NCI-H748 (cell line): ENCODE measurements around the gene PARD6G.
"Not testable (repeated sequence)": the region's sequence is repeated elsewhere in the genome, so short reads cannot be mapped to it uniquely, and the experiment has no call there.

Experiments
- DNase-seq: peaks from one replicate; lab custom pipeline; 2025; ENCODE audit not compliant: unreplicated experiment; lab: John Stamatoyannopoulos, UW

The PARD6G gene

DNA sequence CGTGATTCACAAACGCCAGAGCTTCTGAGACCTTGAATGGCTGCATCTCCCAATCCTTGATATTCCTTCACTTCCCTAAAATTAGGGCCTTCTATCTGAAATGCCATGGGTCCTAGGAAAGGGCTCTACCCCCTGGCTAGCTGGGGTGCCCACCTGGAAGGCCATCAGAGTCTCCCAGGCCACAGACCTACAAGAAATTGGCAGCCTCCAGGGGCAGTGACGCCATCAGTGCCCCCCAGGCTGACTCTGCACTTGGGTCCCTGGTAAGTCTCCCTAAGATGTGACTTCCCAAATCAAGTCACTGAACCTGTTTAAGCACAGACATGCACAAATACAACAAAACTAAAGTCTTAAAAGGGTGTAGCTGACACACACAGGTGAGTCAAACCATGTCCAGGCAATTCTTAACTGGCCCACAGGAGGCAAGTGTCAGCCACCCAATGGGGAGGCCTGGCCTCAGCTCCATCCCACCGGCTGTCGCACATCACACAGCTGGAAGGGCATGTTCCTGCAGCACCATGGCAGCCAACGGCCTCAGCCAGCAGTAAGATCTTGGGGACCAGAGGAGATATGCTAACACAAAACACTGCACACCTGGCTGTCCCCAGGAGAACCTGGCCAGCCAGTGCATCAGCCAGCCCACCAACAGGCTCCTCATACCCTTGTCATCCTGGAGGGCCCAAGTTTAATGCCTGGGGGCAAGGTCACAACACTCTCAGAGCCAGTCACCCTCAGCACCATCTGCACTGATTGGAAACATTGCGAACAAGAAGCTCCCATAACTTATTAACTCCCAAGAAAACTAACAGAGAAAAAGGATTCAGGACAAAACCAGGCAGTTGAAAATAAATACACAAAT is 5.2 kb downstream of the PARD6G start:
- no peak for DNase-seq

DNA sequence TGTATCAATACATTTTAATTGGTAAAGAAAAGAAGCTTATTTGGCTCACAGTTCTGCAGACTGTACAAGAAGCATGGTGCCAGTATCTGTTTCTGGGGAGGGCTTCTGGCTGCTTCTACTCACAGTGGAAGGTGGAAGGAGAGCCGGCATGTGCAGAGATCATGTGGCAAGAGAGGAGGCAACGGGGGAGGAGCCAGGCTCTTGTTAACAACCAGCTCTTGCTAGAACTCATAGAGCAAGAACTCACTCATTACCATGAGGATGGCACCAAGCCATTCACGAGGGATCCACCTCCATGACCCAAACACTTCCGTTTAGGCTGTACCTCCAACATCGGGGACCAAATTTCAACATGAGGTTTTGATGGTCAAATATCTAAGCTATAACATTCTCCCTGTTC is 7.5 kb downstream of the PARD6G start:
- DNase-seq = no peak

DNA sequence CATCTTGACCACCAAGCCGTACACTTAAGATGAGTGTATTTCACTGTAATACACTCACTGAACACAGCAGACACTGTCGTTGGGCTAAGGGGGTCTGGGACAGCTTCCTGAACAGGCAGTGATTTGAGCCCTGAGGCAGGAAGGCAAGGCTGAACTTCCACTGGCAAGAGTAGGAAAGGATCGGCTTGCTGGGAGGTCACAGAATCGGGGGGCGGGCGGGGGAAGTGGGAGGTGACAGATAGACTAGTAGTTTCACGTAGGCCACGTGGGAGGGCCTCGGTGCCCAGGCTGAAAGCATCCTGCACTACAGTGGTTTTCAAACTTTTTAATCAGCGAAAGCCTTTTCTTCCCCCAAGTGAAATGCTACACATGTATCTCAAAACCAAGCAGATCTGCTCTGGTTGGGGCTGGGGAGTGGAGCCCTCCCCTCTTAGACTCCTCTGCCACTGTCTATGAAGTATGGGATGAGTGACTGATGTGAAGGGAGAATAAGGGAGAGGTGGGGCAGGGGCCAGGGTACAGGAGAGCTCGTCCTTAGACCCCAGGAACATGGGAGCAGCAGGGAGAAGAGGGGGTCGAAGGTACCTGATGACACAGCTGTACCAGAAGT is 8.6 kb downstream of the PARD6G start:
- no peak for DNase-seq

DNA sequence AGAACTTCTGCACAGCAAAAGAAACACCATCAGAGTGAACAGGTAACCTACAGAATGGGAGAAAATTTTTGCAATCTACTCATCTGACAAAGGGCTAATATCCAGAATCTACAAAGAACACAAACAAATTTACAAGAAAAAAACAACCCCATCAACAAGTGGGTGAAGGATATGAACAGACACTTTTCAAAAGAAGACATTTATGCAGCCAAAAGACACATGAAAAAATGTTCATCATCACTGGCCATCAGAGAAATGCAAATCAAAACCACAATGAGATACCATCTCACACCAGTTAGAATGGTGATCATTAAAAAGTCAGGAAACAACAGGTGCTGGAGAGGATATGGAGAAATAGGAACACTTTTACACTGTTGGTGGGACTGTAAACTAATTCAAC is 9.8 kb downstream of the PARD6G start:
- not testable (repeated sequence) for DNase-seq

DNA sequence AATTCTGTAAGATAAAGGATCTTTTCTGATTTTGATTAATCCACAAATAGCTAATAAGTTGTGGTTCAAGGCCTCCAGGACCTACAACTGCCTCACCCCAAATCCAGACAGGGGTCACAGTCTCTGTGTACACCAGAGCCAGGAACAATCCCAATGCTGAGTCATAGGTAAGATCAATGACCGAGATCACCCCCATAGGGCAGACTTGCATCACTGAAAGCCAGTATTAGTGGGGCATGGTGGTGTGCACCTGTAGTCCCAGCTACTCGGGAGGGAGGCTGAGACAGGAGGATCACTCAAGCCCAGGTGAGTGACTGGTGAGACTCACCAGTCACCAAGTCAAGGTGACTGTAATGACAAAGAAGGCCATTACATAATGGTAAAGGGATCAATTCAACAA is 12.9 kb downstream of the PARD6G start:
- no peak for DNase-seq

DNA sequence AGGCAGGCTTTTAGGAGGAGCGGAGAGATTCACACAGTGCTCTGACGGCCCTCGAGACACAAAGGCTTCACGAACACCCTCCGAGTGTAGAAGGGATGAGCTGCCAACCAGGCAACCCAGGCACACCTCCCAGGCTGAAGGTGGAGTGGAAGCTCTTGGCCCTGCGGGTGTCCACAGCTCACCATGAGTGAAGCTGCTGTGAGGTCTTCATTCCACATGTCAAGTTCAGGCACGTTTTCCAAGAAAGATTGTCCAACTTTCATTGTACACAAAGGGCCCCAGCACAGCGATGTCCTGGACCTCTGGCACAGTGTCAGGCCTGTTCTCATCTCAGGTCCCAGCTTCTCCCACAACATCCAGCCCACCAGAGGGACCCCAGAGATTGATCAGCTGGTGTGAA is 13.4 kb downstream of the PARD6G start:
- DNase-seq = no peak

DNA sequence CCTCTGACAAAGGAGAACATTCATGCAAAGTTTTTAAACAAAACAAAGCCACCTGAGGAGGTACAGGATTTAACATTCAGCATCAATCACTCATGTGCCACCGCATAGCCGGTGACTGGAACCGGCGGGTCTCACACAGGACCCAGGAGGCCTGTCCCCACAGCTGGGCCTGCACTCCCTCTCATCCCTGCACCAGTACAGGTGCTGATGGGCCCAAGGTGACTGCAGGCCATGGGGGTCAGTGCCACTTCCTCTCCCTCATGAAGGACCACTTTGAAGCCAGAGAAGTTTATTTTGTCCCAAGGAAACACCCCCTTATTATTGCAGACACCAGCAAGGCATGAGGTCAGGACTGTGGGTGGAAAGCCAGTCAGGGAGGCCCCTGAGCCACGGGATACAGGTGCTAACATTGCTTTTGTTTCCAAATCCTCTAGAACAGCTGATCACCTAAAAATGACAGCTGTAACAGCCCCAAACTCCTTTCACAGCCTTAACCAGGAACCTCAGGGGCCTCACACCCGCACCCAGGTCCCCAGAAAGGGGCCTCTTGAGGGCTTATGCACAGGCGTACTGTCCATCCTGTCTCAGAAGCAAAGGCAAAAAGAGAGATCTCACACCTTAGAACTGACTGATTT is 14.0 kb downstream of the PARD6G start:
- DNase-seq = no peak

DNA sequence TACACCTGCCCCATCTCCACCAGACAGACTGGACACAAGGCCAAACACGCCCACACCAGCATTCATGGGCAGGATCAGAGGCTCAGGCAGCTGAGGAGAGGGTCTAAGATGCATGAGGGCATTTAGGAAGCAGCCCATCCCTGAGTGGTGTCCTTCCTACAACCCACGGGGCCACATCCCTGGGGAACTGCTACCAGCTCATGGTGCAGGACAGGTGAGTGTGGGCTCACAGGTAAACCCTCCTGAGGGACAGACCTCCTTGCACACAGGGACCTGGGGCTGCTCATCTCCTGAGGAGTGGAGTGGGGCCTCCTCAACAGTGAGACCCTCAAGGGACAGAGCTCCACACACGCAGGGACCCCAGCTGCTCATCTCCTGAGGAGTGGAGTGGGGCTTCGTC is 14.6 kb downstream of the PARD6G start:
- no peak for DNase-seq

DNA sequence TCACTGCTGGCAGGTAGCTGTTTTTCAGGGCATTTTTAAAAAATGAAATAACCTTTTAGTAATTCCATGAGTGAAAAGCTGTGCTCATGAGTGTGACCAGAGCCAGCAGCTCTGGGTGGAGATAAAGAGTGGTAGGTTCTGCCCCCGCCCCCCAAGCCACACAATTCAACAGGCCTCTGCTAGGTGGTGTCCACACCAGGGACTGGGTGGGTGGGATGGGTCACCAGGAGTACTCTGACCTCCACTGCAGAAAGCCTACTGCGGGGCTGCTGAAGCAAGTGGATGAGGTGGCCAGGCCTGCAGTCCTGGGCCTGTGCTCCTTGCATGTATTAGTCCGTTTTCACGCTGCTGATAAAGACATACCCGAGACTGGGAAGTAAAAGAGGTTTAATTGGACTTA is 15.3 kb downstream of the PARD6G start:
- DNase-seq = no peak

DNA sequence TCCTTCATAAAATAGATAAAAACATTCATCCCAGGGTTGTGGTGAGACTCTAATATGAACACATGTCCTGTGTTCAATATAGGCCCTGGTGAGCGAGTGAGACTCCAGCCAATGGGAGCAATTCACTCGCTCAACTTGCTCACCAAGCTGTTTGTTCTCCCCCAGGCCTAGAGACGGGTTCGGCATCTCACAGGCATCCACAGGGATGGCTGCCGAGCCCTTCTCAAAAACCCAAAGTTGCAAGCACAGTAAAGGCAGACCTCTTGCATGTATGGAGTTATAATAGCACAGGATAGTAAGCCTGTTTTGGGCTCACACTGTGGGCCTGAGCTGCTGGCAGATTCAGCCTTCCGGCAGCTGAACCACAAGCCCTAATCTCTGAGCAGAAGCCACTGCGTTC is 15.7 kb downstream of the PARD6G start:
- no peak for DNase-seq

DNA sequence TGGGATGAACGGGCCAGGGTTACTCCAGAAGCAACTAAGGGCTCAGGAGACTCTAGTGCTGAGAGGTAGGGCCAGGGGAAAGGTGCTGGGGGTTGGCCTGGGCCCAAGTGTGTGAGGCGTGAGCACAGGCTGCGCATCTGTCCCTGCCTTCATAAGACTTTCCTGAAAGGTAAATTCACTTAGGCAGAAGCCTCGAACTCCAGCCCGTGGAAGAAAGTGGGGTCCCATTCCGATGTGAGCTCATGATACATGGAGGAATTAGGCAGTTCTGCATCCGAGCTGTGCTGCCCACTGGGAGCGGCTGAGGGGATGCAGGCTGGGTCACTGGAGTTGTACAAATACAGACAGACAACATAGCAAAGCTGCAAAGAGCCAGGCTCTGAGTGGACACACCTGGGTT is 16.2 kb downstream of the PARD6G start:
- DNase-seq = no peak

DNA sequence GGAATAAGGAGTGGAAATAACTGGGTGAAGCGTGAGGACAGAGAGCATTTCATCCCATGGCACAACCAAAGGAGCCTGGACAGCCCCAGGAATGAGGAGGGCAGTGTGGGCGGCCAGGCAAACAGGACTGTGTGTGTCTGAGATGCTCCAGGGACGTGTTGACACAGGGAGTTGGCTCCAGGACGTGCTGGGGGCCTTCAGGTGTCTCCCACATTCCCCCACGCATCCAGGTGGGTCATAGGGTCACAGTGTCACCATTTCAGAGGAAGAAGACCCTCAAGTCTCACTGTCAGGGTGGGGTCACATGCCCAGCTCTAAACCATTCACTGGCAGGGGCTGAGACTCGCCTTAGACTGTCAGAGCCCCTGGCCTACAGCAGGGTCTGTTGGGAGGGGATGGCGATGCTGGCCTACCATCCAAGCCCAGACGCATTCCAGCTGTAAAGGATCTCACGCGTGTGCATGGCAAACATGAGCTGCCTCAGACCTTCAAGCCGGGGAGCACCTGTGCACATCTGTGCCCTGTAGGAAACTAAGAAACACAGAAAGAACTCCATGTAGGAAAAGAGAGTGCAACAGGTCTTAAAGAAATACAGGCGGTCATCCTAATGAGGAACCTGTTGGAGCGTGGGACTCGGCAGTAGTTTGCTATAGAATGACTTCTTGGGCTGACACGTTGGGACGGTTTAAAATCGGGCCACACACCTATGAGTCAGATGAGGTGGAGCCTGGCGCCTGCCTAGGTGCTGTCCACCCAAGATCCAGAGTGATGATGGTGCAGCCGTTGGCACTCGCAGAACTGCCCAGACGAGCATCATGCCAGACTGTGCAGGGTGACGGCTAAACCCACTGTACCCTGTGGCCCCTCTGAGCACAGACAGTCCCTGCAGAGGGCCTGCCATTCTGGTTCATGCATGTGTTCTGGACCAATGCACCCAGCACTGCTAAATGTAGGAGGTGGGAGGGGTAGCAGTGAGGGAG is 17.3 kb downstream of the PARD6G start:
- no peak for DNase-seq

DNA sequence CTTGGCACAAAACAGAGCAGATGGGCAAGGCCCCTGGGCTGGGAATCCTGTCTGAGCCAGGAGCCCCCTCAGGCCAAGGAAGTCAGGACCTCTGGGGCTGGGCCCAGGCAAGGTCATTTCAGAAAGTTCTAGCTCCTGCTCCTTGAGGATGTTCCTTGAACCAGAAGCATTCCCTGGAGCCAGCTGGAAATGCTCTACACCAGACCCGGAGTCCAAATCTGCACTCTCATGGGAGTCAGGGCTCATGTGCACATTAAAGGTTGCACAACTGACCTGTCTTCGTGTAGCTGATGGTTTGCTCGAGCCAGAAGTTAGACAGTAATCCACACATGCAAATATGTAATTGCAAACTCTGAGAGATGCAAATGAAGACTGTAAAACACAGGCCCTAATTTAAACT is 18.0 kb downstream of the PARD6G start:
- DNase-seq = no peak

DNA sequence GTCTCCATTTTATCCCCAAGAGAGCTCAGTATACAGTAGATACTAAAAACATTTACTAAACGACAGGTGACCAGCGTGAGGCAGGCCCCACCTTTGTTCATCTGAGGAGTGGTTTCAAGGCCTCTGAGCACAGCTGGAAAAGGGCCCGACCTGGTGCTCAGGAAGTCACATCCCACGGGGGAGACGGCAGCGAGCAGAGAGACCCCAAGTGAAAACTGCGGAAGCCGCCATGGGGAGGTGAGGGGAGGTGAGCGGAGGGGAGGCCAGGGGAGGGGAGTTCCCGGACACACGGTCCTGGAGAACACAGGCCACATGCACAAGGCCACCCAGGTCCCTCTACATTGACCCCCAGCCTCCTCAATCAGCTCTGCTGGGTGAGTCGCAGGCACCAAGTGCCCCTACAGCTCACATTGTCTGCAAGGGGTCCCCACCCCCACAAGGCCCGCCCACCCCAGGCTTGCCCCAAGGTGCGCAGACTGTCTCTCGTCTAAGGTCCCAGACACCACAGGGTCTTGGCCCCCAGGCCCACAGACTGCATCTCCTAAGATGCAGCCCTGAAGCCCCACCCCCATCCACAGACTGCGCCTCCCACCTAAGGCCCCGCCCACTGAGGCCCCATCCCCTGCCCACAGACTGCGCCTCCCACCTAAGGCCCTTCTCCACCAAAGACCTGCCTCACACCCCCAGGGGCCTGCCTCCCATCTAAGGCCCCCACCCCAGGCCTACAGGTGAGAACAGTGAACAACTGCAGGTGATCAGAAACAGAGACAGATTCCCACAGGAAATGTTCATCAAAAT is 19.1 kb downstream of the PARD6G start:
- DNase-seq = no peak

DNA sequence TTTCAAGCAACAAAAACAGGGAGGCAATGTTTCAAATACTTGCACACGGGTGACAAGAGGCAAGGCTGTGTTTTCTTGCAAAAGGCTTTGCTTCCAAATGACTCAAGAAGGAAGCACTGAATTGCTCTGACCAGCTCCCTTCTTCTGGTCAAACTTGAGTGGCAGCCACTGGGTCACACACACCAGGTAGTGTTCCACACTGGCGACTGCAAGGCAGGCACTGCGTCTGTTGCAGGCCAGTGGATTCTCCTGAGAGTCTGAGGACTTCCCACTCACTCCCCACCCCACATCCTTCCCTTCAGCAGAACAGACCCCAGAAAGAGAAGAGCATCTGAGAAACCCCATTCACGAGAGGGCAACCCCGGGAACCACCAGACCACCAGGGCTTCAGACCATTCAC is 19.8 kb downstream of the PARD6G start:
- no peak for DNase-seq

DNA sequence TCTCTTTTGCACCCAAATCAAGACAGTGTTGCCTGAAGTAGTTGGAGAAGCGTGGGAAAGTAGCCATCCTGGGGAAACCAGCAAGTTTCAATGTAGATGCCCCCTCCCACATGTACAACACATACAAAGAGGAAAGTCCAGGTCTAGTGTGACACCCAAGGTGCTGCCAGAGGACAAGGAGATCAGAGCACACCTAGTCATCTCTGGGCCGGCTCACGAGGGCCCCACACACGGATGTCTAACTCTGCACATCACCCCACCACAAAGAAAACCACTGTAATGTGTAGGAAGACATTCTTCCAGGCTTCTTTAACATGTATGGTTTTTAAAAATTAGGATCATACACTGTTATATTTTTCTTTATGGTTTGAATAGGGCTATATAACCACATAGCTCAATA is 21.6 kb downstream of the PARD6G start:
- no peak for DNase-seq

DNA sequence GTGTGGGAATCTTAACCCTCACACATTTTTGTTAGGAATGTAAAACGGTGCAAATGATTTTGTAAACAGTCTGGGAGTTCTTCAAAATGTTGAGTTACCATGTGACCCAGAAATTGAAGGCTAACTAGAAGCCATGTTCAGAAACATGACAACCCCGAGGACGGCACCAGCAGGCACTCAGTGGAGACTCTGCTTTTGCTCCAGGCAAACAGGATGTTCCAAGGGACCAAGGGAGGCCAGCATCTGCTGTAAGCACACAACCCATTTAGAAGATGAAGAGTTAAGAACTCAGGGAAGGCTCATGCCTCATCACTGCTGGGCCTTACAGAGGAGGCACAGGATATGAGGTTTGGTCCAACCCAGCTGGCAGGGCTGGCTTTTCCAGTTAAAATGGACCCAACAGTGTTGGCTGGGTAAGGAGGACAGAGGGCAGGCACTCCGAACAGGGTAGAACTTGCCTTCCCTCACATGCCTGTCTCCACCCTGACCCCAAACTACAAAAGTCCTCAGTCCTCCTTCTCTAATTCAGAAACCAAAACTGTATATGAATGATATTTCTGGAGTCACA is 23.6 kb downstream of the PARD6G start:
- DNase-seq = no peak

DNA sequence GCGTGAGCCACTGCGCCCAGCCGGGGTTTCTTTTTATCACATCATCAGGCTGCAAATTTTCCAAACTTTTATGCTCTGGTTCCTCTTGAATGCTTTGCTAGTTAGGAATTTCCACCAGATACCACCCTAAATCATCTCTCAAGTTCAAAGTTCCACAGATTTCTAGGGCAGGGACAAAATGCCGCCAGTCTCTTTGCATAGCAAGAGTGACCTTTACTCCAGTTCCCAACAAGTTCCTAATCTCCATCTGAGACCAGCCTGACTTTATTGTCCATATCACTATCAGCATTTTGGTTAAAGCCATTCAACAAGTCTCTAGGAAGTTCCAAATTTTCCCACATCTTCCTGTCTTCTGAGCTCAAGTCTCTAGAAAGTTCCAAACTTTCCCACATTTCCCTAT is 27.8 kb downstream of the PARD6G start:
- not testable (repeated sequence) for DNase-seq

DNA sequence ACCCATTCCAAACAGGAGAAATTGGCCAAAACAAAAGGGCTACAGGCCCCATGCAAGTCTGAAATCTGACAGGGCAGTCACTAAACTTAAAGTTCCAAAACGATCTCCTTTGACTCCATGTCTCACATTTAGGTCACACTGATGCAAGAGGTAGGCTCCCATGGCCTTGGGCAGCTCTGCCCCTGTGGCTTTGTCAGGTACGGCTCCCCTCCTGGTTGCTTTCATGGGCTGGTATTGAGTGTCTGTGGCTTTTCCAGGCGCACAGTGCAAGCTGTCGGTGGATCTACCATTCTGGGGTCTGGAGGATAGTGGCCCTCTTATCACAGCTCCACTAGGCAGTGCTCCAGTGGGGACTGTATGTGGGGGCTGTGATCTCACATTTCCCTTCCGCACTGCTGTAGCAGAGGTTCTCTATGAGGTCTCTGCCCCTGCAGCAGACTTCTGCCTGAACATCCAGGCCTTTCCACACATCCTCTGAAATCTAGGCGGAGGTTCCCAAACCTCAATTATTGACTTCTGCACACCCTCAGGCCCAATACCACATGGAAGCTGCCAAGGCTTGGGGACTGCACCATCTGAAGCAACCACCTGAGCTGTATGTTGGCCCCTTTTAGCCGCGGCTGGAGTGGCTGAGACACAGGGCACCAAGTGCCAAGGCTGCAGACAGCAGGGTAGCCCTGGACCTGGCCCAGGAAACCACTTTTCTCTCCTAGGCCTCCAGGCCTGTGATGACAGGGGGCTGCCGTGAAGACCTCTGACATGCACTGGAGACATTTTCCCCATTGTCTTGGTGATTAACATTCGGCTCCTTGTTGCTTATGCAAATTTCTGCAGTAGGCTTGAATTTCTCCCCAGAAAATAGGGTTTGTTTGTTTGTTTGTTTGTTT is 28.7 kb downstream of the PARD6G start:
- DNase-seq = no peak
